Adrenal gland (tissue), 5 donors: ENCODE results near the gene SLAMF9.

Experiments used
- POLR2A ChIP-seq, 2 donors: fragments of 450-650 bp; IDR thresholded peaks; one replicate each; pipeline ENCODE4 v1.6.1; 2017; ENCODE audit warnings: antibody characterized with exemption in 2 of 2, mild to moderate bottlenecking in 2 of 2, moderate library complexity in 1 of 2
- TF ChIP-seq, protein P1 (sequence below), 6 experiments: fragments of 450-650 bp in 4 of 6; fragments of 200-600 bp in 2 of 6; sonication (generic) in 1 of 6; IDR thresholded peaks; 1 replicate in 5 of 6; 2 replicates in 1 of 6; pipeline versions ENCODE4 v1.5.1 to v1.8.0; 2016 to 2021; ENCODE audit warnings: antibody characterized with exemption in 6 of 6, mild to moderate bottlenecking in 2 of 6, moderate library complexity in 1 of 6
- donor health status: DM: no; HTN: no; CAD: no.

DNA sequence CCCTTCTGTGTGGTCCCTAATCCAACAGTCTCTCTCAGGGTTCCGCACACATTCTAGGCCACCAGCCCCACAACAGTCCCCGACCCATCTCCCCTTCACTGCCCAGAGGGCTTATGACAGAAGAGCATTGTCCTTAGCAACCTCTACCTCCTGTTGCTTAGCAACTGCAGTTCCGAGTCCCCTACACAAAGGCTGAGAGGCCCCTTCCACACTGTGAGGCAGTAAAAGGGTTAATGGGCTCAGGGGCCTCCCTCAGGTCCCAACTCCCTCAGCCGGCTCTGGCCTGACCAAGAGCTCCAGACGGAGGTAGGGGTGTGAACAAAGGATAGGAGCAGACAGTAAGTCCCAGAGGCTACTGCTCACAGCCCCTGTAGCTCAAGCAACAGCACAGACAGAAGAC is 12.9 kb downstream of the SLAMF9 start:
- TF ChIP-seq POLR2A (IDR thresholded peaks at IDR 0.05), result no peak
- TF ChIP-seq, protein P1, sequence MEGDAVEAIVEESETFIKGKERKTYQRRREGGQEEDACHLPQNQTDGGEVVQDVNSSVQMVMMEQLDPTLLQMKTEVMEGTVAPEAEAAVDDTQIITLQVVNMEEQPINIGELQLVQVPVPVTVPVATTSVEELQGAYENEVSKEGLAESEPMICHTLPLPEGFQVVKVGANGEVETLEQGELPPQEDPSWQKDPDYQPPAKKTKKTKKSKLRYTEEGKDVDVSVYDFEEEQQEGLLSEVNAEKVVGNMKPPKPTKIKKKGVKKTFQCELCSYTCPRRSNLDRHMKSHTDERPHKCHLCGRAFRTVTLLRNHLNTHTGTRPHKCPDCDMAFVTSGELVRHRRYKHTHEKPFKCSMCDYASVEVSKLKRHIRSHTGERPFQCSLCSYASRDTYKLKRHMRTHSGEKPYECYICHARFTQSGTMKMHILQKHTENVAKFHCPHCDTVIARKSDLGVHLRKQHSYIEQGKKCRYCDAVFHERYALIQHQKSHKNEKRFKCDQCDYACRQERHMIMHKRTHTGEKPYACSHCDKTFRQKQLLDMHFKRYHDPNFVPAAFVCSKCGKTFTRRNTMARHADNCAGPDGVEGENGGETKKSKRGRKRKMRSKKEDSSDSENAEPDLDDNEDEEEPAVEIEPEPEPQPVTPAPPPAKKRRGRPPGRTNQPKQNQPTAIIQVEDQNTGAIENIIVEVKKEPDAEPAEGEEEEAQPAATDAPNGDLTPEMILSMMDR (IDR thresholded peaks at IDR 0.05), result no peak
